ENCODE measurements around the gene ARRDC2.
"Not testable (repeated sequence)": the region's sequence is repeated elsewhere in the genome, so short reads cannot be mapped to it uniquely, and the experiment has no call there.

Gene ARRDC2

GRCh38 chr19:18017275-18018083 is 9.5 kb downstream of the ARRDC2 start:
- no peak for DNase-seq

- no peak for DNase-seq
These were observed 12.5 kb downstream of the ARRDC2 start for GRCh38 chr19:18020212-18021085.

- DNase-seq = no peak
These were observed 13.3 kb downstream of the ARRDC2 start for GRCh38 chr19:18021121-18021755.

- no peak for DNase-seq
These were observed 15.8 kb downstream of the ARRDC2 start for GRCh38 chr19:18023622-18024251.

DNA sequence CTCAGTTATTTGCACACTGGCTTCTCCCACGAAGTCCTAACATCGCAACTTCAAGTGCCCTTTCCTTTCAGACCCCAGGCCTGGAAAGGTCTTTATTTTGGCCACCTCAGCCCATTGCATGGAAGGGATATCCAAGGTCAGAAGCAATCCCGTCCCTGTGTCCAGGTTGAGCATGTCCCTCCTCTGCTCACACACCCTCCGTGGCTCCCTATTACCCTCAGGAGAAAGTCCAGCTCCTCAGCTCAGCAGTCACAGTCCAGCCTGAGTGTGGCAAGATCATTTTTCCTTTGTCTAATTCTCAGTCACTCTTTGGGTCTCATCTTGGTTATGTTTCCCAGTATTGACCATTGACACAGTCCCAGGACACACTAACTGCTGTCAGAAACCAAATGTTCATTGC is 19.2 kb downstream of the ARRDC2 start:
- DNase-seq = no peak

GRCh38 chr19:18029617-18030338 is 21.8 kb downstream of the ARRDC2 start:
- DNase-seq = peak; percentile 40

DNA sequence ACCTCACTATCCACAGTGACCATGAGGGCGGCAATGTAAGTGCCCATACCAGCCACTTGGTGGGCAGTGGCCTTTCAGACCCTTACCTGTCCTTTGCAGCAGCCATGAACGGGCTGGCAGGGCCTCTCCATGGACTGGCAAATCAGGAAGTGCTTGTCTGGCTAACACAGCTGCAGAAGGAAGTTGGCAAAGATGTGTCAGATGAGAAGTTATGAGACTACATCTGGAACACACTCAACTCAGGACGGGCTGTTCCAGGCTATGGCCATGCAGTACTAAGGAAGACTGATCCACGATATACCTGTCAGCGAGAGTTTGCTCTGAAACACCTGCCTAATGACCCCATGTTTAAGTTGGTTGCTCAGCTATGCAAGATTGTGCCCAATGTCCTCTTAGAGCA is 23.4 kb downstream of the ARRDC2 start:
- not testable (repeated sequence) for DNase-seq

GRCh38 chr19:18032102-18032501 is 24.1 kb downstream of the ARRDC2 start:
- not testable (repeated sequence) for DNase-seq

GRCh38 chr19:18041054-18041453 is 33.1 kb downstream of the ARRDC2 start:
- no peak for DNase-seq

- no peak for DNase-seq
These were observed 35.7 kb downstream of the ARRDC2 start for GRCh38 chr19:18043676-18044075.

DNA sequence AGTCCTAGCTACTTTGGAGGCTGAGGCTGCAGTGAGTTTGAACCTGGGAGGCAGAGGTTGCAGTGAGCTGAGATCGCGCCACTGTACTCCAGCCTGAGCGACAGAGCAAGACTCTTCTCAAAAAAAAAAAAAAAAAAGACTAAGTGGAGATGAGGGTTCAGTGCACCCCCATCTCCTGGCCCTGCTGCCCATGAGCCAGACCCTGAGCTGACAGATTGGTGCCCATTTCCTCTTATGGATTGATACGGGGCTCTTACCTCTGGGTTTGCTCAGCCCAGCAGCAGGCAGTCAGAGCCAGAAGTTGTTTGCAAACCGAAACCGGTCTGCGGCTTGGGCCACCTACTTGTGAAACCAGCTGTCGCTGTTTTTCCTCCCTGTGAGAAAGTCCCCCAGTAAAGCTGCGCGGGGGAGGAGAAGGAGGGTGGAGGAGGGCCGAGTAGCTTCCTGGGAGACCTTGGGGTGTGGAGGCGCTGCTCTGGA is 36.9 kb downstream of the ARRDC2 start:
- peak; percentile 68 for DNase-seq

DNA sequence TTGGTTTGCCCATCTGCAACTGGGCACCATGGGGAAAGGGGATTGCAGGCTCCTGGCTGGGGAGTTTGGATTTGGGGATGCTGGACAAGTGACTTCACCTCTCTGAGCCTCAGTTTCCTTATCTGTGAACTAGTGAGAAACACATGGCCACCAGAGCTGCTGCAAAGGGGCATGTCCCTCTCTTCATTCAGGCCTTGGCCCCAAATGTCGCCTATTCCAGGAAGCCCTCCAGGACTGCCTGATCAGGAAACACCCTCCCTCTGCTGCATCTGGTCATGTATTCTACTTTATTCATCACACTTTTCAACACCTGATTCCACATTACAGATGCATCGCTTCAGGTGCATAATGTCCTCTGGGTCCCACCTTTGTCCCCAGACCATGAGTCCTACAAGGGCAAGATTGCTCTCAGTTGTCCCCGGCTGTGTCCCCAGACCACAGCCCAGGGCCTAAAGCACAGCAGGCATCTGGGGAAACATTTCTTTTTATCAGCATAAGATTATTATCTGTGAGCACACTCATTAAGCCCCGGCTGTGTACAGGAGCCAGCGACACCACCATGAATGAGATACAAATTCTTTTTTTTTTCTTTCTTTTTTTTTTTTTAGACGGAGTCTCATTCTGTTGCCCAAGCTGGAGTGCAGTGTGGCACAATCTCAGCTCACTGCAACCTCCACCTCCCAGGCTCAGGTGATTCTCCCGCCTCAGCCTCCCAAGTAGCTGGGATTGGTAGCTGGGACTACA is 37.5 kb downstream of the ARRDC2 start:
- no peak for DNase-seq

DNA sequence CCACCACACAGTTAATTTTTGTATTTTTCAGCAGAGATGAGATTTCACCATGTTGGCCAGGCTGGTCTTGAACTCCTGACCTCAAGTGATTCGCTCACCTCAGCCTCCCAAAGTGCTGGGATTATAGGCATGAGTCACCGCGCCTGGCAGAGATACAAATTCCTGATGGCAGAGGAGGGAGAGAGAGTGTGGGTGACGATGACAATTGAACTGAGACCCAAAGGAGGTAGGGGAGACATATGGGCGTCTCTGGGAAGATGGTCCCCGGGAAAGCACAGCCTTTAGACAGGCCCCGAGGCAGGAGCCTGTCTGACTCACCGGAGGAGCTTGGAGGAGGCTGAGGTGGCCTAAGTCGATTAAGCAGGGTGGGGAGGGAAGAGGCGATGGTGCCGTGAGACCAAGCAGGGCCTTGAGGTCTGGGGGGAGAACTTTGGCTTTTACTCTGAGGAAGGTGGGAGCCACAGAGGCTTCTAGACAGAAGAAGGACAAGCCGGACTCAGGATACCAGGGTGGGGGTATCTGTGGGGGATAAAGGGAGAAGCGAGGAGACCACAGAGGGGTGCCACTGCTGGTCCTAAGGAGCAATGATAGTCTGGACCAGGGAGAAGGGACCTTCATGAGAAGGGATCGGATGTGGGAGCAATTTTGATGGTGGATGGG is 38.2 kb downstream of the ARRDC2 start:
- no peak for DNase-seq

DNA sequence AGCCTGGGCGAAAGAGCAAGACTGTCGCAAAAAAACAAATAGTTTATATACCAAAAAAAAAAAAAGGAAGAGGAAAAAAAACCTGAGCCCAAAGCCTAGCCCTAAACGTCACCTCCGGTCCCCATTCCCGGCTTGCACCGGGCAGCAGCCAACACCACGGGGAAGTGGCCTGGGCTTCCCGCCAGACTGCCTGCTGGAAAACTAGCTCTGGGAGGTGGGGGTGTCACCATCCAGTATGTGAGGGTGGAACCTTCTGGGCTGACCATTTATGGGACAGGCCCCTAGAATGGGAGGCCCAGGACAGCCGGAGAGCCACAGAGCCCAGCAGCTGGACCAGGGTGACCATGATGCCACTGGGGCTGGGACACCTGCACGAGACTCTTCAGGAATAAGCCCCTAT is 41.4 kb downstream of the ARRDC2 start:
- no peak for DNase-seq

GRCh38 chr19:18051887-18052286 is 43.9 kb downstream of the ARRDC2 start:
- DNase-seq = no peak

- no peak for DNase-seq
These were observed 45.7 kb downstream of the ARRDC2 start for GRCh38 chr19:18053576-18054219.

DNA sequence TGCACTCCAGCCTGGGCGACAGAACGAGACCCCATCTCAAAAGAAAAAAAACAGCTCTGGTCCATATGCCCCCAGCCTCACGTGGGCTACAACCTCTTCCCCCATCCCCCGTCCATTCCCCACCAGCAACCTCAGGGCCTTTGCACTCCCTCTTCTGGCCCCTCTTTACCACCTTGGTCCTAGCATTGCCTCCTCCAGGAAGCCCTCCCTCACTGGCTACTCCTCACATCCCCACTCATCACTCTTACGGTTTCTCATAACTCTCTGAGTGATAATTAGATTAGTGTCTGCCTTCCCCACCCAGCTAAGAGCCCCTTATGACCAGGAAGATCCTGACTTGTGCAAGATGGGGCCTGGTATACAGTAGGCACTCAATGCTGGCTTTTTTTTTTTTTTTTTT is 48.0 kb downstream of the ARRDC2 start:
- DNase-seq = no peak

DNA sequence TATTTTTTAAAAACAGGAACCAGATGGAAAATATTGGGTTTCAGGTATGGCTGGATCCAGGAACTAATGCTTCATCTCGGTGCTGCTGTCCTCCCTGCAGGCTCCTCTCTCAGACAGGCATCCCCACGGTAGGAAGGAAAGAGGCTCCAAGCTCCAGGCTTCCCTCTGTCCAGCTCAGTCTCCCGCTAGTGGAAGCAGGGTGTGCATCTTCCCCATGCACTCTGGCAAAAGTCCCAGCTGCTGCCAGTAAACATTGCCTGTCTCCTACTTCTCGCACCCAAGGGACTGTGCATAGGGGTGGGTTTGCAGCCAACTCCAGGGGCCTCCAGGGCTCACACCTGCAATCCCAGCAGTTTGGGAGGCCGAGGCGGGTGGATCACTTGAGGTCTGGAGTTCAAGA is 49.6 kb downstream of the ARRDC2 start:
- no peak for DNase-seq

DNA sequence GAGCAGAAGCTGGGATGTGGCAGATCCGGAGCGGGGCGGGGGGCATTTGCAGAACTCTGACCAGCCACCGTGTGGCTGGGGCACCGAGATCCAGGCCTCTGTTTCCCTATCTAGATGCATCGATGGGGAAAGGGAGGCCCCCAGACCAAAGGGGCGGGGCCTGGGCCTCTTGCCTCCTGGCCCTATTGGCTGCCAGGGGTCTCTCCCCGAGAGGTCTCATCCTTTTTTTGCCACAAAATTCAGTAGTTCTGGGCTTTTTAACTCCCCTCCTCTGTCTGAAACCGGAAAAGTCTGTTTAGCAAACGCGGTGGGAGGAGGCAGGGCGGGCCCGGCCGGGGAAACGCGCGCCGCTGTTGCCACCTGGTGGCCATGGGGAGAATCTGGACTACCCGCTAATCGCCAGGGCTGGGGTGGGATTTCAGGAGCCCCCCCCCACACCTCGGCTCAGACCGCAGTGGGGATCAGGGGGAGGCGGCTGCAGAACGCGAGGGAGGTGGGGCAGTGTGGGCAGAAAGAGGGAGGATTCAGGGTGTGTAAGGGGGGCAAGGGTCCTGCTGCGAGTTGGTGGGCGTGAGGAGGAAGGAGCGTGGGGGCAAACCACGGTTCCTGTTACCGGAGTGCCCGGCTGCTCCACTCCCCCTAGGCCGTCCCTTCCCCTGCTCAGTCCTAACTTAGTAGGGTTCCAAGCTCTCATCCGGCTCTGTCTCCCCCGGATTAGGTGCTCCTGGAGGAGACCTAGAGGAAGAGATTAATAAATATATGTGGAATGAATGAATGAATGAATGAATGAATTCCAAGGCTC is 50.4 kb downstream of the ARRDC2 start:
- DNase-seq = peak; percentile 29

Data from NCI-H2107 (cell line).